NCI-H2196 (cell line): ENCODE results near the gene GLI1.

Experiments
- DNase-seq: peaks from one replicate; lab custom pipeline; 2025; ENCODE audit not compliant: unreplicated experiment; lab: John Stamatoyannopoulos, UW

The GLI1 gene

GRCh38 chr12:57518176-57518919, 58.8 kb downstream of the GLI1 start:
- no peak for DNase-seq

- DNase-seq, result no peak
Measured at GRCh38 chr12:57518920-57519795, 59.6 kb downstream of the GLI1 start.

DNA sequence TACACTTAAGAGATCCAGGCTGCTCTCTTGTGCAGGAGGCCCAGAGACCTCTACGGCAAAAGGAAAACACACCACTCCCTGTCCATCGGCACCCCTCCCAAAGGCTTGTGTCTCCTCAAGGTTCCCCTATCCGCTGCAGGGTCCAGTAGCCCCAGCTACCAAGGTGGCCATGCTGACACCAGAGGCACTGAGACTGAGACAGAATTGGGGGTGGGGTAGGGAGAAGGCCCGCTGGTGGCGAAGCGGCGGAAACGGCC, 60.1 kb downstream of the GLI1 start:
- no peak for DNase-seq

- DNase-seq, result peak; percentile 99
Measured at GRCh38 chr12:57520053-57520818, 60.7 kb downstream of the GLI1 start, which contains the start of gene DDIT3. TSS of gene DDIT3 (minus strand) at chr12:57520514. CDS start at chr12:57517406, 3,108 bp downstream.

DNA sequence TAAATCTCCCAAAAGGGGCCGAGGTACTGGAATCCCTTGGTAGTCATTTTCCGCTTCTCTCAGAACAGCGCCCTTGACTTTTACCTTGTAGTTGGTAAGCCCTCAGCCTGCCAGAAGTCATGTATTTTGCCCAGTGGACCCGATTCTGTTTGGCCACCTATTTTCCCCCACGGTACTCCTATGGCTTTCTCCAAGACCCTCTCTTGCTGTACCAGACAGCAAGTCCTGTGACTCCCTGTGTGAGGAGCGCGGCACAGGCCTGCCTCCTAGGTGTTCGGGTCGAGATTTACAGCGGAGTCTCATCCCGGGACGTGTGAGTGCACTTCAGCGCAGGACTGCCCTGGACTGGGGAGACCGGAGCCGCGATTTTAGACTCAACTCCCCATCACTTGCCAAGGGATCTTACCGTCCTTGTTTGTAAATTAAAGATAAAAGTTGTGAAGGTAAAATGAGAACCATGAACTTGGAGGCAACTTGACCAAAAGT, 62.0 kb downstream of the GLI1 start:
- DNase-seq, result no peak
